GM21367 (cell line): ENCODE measurements around the gene RTTN.

Source experiments
- ATAC-seq: cut with Tn5 transposase; IDR thresholded peaks from one replicate; pipeline ENCODE4 v1.9.1; 2021; ENCODE audit not compliant: unreplicated experiment

The RTTN gene

GRCh38 chr18:70089858-70090257 is 115.6 kb downstream of the RTTN start:
- ATAC-seq: no peak

DNA sequence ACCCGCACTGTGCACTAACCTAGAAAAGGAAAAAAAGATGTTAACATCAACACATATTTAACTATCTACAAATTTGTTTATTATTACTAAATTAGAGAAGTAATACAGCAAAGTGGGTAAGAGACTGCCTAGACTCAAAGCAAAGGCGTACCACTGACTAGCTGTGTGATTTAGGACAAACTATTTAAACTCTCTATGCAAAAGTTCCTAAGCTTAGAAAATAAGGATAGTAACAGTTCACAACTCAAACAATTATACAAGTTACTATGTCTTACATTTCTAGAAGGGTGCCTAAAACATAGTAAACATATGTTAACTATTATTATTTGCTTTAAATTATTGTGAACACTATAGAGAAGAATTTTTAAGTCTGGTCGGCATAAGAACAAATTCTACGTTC is 119.4 kb downstream of the RTTN start:
- ATAC-seq: no peak

DNA sequence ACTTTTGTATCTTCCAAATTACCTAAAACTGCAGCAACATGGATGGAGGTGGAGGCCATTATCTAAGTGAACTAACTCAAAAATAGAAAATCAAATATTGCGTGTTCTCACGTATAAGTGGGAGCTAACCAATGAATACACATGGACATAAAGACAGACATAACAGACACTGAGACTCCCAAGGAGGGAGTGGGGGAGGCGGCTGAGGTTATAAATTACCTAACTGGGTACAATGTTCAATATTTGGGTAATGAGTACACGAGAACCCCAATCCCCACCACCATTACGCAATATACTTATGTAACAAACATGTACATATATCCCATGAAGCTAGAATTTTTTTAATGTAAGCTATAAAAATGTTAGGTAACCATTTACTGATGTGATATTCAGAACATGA is 119.8 kb downstream of the RTTN start:
- ATAC-seq: no peak

GRCh38 chr18:70082430-70082829 is 123.1 kb downstream of the RTTN start:
- no peak for ATAC-seq

GRCh38 chr18:70078106-70078505 is 127.4 kb downstream of the RTTN start:
- no peak for ATAC-seq

- ATAC-seq: no peak
Observed at GRCh38 chr18:70075906-70076305, 129.6 kb downstream of the RTTN start.

GRCh38 chr18:70074116-70074515 is 131.4 kb downstream of the RTTN start:
- no peak for ATAC-seq

- no peak for ATAC-seq
Observed at GRCh38 chr18:70073432-70073831, 132.1 kb downstream of the RTTN start.

DNA sequence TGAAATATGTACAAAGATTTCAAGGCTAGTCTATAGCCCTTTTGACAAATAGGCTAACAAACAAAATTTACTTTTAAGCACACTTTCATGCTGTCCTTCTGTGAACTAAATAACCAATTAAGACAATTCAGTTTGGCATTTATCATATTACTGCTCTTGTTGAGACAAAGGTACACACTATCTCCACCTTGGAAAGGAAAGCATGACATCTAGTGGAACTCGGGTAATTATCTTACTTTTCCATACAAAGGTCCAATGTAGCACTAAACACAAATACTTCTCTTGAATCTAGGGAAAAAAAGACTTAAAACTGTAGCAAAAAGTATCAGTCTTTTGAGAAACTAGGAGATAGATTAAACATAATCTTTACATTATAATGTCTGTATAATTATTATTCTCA is 132.8 kb downstream of the RTTN start:
- peak; percentile 58 for ATAC-seq

- no peak for ATAC-seq
Observed at GRCh38 chr18:70069965-70070364, 135.5 kb downstream of the RTTN start.

DNA sequence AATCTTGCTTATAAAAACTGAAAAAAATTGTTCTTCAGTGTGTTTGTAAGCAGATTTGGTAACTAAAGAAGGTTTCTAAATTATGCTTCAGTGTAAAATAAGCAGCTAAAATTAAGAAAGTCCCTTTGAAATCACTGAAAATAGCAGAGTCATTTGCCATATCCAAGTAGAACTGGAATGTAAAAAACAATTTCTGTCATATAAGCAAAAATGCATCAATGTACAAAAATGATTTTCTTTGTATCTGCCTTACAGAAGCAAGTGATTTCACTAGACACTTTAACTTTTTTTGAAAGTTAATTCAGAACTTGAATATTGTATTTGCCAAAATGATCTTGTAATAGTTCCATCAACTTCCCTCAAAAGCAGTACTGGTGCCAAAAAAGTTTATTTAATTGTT is 136.1 kb downstream of the RTTN start:
- no peak for ATAC-seq

DNA sequence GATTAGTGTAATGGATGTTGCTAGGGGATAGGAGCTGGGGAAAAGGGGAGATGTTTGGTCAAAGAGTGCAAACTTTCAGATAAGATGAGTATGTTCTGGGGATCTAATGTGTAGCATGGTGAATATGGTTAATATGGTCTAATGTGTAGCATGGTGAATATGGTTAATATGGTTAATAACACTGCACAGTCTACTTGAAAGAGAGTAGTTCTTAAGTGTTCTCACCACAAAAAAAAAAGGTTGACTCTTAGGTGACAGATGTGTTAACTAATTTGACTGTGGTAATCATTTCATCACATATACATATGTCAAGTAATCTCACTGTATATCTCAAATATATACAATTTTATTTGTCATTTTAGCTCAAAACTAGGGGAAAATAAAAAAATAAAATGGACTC is 136.5 kb downstream of the RTTN start:
- ATAC-seq: no peak

- no peak for ATAC-seq
Observed at GRCh38 chr18:70059684-70060083, 145.8 kb downstream of the RTTN start.

DNA sequence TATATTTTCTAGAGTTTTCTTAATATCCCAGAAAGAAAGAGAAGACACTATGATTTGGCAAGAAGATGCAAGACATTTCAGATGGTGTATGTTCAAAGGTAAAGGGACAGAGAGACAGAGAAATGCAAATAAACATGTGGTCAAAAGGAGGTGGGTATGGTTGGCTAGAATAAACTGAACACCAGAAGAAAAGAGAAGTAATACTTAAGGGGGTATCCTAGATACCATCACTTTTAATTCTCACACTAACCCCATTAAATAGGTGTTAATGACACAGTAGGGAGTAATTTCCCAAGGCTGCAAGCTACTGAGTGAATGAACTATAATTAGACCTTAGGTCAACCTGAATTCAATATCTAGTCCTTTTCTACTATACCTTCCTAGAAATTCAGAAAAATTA is 146.6 kb downstream of the RTTN start:
- ATAC-seq: peak; percentile 96

GRCh38 chr18:70047931-70048603 is 157.4 kb downstream of the RTTN start:
- ATAC-seq: no peak

- no peak for ATAC-seq
Observed at GRCh38 chr18:70046796-70047195, 158.7 kb downstream of the RTTN start.

- no peak for ATAC-seq
Observed at GRCh38 chr18:70046207-70046606, 159.3 kb downstream of the RTTN start.

GRCh38 chr18:70044632-70045031 is 160.9 kb downstream of the RTTN start:
- ATAC-seq: no peak

DNA sequence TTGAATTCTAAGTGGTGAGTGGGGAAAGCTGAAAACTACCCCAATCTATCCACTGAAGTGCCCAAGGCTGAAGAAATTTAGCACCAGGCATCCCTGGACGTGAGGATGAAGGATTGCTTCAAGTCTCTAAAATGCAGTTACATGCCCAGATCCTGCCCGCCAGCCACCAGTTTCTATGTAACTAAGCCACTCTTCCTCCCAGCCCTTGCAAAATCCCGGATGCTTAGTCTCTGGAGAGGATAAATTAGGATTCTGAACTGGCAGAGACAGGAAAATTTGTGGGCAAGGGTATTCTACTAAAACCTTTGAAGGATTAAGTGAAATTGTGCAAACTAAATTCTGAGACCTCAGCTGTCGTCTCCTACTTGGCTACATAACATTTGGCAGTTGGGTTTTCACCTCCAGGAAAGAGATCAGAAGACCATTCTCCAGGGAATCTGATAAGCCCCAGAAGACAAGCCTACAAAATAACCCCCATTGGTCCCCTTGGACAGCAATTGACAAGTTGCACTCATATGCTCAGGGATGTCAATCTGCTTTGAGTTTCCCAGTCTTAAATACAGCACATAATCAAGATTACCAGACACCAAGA is 163.9 kb downstream of the RTTN start:
- ATAC-seq: no peak

GRCh38 chr18:70039186-70039585 is 166.3 kb downstream of the RTTN start:
- no peak for ATAC-seq

- no peak for ATAC-seq
Observed at GRCh38 chr18:70037431-70038061, 167.9 kb downstream of the RTTN start.

- ATAC-seq: peak; percentile 99
Observed at GRCh38 chr18:70036771-70037347, 168.6 kb downstream of the RTTN start.
